NT2/D1 (cell line): Measurements from ENCODE around the gene MAP3K6.

ENCODE experiments used
- DNase-seq: peaks from one replicate; pipeline ENCODE4 v3.0.0-alpha.2; 2011; ENCODE audit warnings: low read depth, low spot score
- H3K27me3 ChIP-seq: 2 replicates; pipeline ENCODE4 v1.6.0; 2011; ENCODE audit warnings: mild to moderate bottlenecking; ENCODE audit not compliant: insufficient read length, insufficient read depth
- H3K36me3 ChIP-seq: 2 replicates; pipeline ENCODE4 v1.6.1; 2011; ENCODE audit warnings: mild to moderate bottlenecking, low read length, mixed read lengths; ENCODE audit not compliant: insufficient read depth, insufficient read length
- H3K4me1 ChIP-seq: 2 replicates; pipeline ENCODE4 v1.5.1; 2011; ENCODE audit not compliant: insufficient read depth, insufficient read length
- H3K4me3 ChIP-seq: 2 replicates; pipeline ENCODE4 v1.5.1; 2011; ENCODE audit warnings: low read depth; ENCODE audit not compliant: insufficient read length
- H3K9ac ChIP-seq: 2 replicates; pipeline ENCODE4 v1.6.0; 2011; ENCODE audit warnings: low read depth; ENCODE audit not compliant: insufficient read length
- H3K9me3 ChIP-seq: 2 replicates; pipeline ENCODE4 v1.5.1; 2011; ENCODE audit warnings: mild to moderate bottlenecking, low read length; ENCODE audit not compliant: insufficient read depth
- SUZ12 ChIP-seq: IDR thresholded peaks from 2 replicates; pipeline ENCODE4 v1.6.1; 2011; ENCODE audit not compliant: insufficient read length, insufficient read depth; ENCODE audit errors: extremely low read depth
- YY1 ChIP-seq: IDR thresholded peaks from 2 replicates; pipeline ENCODE4 v1.6.1; 2011; ENCODE audit not compliant: insufficient read length, insufficient read depth
- ZNF274 ChIP-seq: IDR thresholded peaks from 2 replicates; pipeline ENCODE4 v1.6.1; 2011; ENCODE audit warnings: mild to moderate bottlenecking, low read depth, low read length

The MAP3K6 gene

GRCh38 chr1:27360159-27361043 is 6.4 kb downstream of the MAP3K6 start:
- DNase-seq: no peak
- Histone ChIP-seq H3K9me3 (no peaks in the 10 kb centered on the region), H3K4me3 (no peak overlapping the region), H3K27me3 (peaks cover 20% of the 10 kb centered on the region), H3K9ac (no peak overlapping the region), H3K36me3 (peaks cover 60% of the 10 kb centered on the region), H3K4me1 (peaks cover 34% of the 10 kb centered on the region)
- TF ChIP-seq YY1 (no peak), SUZ12 (no peak), ZNF274 (no peak)

GRCh38 chr1:27359822-27360158 is 7.0 kb downstream of the MAP3K6 start:
- Histone ChIP-seq H3K27me3 (peaks cover 20% of the 10 kb centered on the region), H3K9me3 (no peaks in the 10 kb centered on the region), H3K9ac (no peak overlapping the region), H3K4me3 (no peak overlapping the region), H3K36me3 (peaks cover 64% of the 10 kb centered on the region), H3K4me1 (peaks cover 28% of the 10 kb centered on the region)
- no peak for TF ChIP-seq SUZ12
- no peak for TF ChIP-seq YY1
- TF ChIP-seq ZNF274: no peak
- DNase-seq: no peak

GRCh38 chr1:27358928-27359313 is 7.8 kb downstream of the MAP3K6 start:
- no peak for DNase-seq
- TF ChIP-seq ZNF274: no peak
- Histone ChIP-seq H3K9ac (no peak overlapping the region), H3K27me3 (peaks cover 20% of the 10 kb centered on the region), H3K4me1 (peaks cover 22% of the 10 kb centered on the region), H3K9me3 (no peaks in the 10 kb centered on the region), H3K36me3 (peaks cover 65% of the 10 kb centered on the region), H3K4me3 (no peak overlapping the region)

GRCh38 chr1:27358038-27358927 is 8.5 kb downstream of the MAP3K6 start:
- no peak for DNase-seq
- H3K36me3 ChIP-seq: peaks cover 71% of the 10 kb centered on the region
- peak overlapping the region; percentile 45 for H3K9ac ChIP-seq
- H3K27me3 ChIP-seq: peaks cover 20% of the 10 kb centered on the region
- no peak overlapping the region for H3K4me3 ChIP-seq
- TF ChIP-seq SUZ12: no peak
- no peak for TF ChIP-seq YY1
- no peak for TF ChIP-seq ZNF274
- no peaks in the 10 kb centered on the region for H3K9me3 ChIP-seq
- peaks cover 23% of the 10 kb centered on the region for H3K4me1 ChIP-seq

DNA sequence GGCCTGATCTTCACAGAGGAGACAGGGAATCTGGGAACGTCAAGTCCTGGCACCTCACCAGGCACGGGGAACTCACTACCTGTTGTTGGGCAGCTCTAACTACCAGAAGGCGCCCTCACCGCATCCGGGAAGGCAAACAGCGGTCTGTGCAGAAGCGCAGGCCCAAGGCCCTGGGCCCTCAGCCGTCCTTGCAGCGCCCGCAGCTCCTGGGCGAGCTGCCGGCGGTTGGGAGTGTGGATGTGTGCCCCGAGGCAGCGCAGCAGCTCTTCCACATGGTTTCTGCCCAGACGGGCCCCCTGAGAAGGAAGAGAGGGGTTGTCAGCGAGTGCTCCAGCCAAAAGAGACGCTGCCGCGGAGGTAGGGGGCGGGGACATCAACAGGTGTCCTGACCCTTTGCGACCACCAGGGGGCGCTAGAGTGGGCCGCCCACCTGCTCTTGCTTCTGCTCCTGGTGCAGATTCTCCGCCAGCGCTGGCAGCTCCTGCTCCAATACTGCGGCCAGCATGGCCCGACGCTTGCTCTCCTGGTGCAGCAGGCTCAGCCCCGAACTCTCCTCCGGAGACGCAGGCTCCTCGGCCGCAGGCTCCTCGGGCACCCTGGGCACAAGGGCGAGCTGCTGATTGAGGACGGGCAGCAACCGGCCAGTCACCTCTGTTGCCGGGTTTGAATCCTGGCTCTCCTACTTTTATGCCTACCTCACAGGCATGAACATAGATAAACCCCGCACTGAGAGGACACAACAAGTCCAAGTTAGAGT is 9.3 kb downstream of the MAP3K6 start:
- Histone ChIP-seq H3K4me3 (no peak overlapping the region), H3K9ac (peak overlapping the region; percentile 45), H3K36me3 (peaks cover 66% of the 10 kb centered on the region), H3K4me1 (peaks cover 21% of the 10 kb centered on the region), H3K27me3 (peaks cover 20% of the 10 kb centered on the region), H3K9me3 (no peaks in the 10 kb centered on the region)
- DNase-seq: no peak
- TF ChIP-seq SUZ12: no peak
- no peak for TF ChIP-seq ZNF274
- TF ChIP-seq YY1: no peak

- peak overlapping the region; percentile 42 for H3K9ac ChIP-seq
- no peak for TF ChIP-seq ZNF274
- TF ChIP-seq YY1: no peak
- no peak for TF ChIP-seq SUZ12
- peaks cover 22% of the 10 kb centered on the region for H3K4me1 ChIP-seq
- no peak for DNase-seq
- peaks cover 20% of the 10 kb centered on the region for H3K27me3 ChIP-seq
- H3K9me3 ChIP-seq: no peaks in the 10 kb centered on the region
- H3K4me3 ChIP-seq: no peak overlapping the region
- peaks cover 60% of the 10 kb centered on the region for H3K36me3 ChIP-seq
Observed at GRCh38 chr1:27356619-27357280, 10.0 kb downstream of the MAP3K6 start.
